ENCODE data around the gene TNS1.

DNA sequence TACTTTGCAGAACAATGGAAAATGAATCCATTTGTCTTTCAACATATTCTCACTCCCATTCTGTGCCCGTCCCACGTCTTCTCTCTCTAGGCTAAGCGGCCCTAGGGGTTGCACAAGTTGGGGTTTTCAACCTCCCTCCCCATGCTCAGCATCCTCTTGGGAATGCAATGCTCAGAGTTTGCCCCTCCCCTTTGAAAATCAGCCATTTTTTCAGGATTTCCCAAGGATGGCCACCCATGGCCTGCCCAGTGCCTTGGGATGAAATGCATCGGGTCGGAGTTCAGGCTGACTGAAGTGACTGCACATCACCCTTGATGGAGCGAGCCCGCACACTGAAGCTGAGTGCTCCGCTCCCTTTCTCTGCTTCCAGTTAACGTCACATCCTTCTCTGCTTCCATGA, 87.9 kb downstream of the TNS1 start:
- TF ChIP-seq, protein P1, sequence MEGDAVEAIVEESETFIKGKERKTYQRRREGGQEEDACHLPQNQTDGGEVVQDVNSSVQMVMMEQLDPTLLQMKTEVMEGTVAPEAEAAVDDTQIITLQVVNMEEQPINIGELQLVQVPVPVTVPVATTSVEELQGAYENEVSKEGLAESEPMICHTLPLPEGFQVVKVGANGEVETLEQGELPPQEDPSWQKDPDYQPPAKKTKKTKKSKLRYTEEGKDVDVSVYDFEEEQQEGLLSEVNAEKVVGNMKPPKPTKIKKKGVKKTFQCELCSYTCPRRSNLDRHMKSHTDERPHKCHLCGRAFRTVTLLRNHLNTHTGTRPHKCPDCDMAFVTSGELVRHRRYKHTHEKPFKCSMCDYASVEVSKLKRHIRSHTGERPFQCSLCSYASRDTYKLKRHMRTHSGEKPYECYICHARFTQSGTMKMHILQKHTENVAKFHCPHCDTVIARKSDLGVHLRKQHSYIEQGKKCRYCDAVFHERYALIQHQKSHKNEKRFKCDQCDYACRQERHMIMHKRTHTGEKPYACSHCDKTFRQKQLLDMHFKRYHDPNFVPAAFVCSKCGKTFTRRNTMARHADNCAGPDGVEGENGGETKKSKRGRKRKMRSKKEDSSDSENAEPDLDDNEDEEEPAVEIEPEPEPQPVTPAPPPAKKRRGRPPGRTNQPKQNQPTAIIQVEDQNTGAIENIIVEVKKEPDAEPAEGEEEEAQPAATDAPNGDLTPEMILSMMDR (IDR thresholded peaks at IDR 0.05 in 2 of 3, conservative IDR thresholded peaks at IDR 0.05 in 1 of 3; ENCODE audit: control insufficient read depth in 2 of 3, extremely low read depth in 1 of 3, insufficient read depth in 1 of 3, low read depth in 3 of 3, low read length in 3 of 3): no peak
- TF ChIP-seq SP1 (IDR thresholded peaks at IDR 0.05; ENCODE audit: low read depth, low read length): no peak
- TF ChIP-seq FOXM1 (IDR thresholded peaks at IDR 0.05; ENCODE audit: low read depth, low read length): no peak
- TF ChIP-seq, protein P2, sequence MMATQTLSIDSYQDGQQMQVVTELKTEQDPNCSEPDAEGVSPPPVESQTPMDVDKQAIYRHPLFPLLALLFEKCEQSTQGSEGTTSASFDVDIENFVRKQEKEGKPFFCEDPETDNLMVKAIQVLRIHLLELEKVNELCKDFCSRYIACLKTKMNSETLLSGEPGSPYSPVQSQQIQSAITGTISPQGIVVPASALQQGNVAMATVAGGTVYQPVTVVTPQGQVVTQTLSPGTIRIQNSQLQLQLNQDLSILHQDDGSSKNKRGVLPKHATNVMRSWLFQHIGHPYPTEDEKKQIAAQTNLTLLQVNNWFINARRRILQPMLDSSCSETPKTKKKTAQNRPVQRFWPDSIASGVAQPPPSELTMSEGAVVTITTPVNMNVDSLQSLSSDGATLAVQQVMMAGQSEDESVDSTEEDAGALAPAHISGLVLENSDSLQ (IDR thresholded peaks at IDR 0.05): no peak
- TF ChIP-seq ESRRA (IDR thresholded peaks at IDR 0.05; ENCODE audit: low read length): no peak
- no peak for TF ChIP-seq POLR2AphosphoS2 (IDR thresholded peaks at IDR 0.05; ENCODE audit: low read depth, low read length)
- TF ChIP-seq EZH2 (IDR thresholded peaks at IDR 0.05; ENCODE audit: borderline replicate concordance, control insufficient read depth, low read depth, low read length): no peak
